ENCODE results near the gene CBX8. TPM values are rescaled to one million over a fixed set of nuclear protein-coding genes. Genes with fewer than 3 reads are reported as not detected.
A peak's percentile ranks its signal among the peaks of the same experiment; 100 is the strongest.

The CBX8 gene
- total RNA-seq, 4 donors from 2014 or later = 0.84 to 4.2 (median 0.87) TPM; not detected in 1

DNA sequence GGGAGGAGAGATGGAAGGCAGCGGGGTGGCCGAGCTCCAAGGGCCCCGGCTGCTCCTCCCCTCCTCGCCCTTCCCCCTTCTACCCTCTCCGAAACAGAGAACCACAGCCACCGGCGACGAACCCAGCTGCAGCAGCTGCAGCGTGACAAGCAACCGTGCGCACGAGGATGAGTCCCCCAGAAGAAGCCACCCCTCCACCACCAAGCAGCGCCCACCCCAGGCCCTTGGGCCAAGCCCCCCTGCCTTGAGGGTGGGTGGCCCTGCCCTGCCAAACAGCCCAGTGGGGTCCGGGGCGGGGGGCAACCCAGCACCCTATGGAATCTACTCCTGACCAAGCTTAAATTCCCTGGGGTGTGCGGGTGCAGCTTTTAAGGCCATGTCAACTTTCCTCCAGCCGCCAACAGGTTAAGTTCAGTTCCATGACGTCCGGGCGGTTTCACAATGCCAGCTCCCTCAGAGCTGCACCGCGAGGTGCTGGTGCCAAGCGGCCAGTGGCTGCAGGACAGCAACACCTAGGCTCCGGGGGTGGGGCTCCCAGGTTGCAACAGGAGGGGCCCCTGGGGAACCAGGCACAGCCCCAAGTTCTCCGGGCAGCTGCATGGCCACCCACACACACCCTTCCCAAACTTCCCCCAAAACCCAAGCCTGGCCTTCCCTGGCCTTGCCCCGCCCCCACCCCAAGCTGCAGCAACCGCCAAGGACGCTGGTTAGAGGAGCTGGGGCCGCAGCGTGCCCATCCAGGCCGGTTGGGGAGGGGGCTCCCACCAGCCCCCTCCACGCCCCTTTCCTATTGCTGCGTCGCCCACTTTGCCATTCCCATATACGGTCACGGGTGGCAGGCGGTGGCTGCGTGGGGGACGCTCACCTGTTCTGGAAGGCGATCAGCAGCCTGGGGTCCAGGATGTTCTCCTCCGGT is 40.4 kb upstream of the CBX8 start:
- peak overlapping the region in 3 of 4 donors; percentile 49 to 94 (median 93) for H3K27ac ChIP-seq

DNA sequence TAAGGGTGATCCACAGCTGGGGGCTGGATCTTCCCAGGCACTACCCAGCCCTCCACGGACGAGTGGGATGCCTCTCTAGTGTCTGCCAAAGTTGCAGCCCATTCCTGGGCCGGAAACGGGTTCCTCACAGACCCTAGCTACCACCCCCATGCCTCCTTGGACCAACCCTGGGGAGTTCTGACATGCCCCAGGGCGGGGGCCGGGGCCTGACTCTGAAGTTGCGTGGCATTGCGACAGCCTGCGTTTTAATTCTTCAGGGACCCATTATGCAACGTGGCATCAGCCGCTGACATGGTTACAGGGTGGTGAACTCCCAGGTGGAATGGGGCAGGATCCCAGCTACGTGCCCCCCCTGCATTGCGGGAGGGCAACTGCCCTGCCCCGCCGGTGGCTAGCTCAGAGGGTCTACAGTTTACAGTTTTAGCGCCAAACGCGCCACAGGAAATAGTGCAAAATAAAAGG is 39.7 kb upstream of the CBX8 start:
- Histone ChIP-seq H3K4me1 (peaks cover 0 to 81% (median 48%) of the 10 kb centered on the region in 4 donors), H3K27me3 (peaks cover 0 to 19% of the 10 kb centered on the region in 2 donors), H3K4me3 (peak overlapping the region in 3 of 4 donors; percentile 73 to 86 (median 75)), H3K36me3 (peaks cover 0 to 21% (median 2%) of the 10 kb centered on the region in 3 donors), H3K27ac (peak overlapping the region in 1 of 4 donors; percentile 49), H3K9me3 (no peaks in the 10 kb centered on the region)
- TF ChIP-seq POLR2A (IDR thresholded peaks at IDR 0.05) (no peak), EP300 (IDR thresholded peaks at IDR 0.05) (no peak)
- TF ChIP-seq, protein P1, sequence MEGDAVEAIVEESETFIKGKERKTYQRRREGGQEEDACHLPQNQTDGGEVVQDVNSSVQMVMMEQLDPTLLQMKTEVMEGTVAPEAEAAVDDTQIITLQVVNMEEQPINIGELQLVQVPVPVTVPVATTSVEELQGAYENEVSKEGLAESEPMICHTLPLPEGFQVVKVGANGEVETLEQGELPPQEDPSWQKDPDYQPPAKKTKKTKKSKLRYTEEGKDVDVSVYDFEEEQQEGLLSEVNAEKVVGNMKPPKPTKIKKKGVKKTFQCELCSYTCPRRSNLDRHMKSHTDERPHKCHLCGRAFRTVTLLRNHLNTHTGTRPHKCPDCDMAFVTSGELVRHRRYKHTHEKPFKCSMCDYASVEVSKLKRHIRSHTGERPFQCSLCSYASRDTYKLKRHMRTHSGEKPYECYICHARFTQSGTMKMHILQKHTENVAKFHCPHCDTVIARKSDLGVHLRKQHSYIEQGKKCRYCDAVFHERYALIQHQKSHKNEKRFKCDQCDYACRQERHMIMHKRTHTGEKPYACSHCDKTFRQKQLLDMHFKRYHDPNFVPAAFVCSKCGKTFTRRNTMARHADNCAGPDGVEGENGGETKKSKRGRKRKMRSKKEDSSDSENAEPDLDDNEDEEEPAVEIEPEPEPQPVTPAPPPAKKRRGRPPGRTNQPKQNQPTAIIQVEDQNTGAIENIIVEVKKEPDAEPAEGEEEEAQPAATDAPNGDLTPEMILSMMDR (IDR thresholded peaks at IDR 0.05) = no peak
- no peak for DNase-seq (ENCODE audit: low spot score in 2 of 2)
- WGBS, 2 donors = 25 to 37% methylated on average over 16 to 18 of the region's 18 CpGs

More for the DNA sequence above, 40.4 kb upstream of the CBX8 start:
- TF ChIP-seq, protein P1 (IDR thresholded peaks at IDR 0.05) = peak in 1 of 5 experiments; percentile 24
- TF ChIP-seq POLR2A (IDR thresholded peaks at IDR 0.05) (no peak), EP300 (IDR thresholded peaks at IDR 0.05) (peak in 1 of 2 donors; percentile 30)
- Histone ChIP-seq H3K4me3 (peak overlapping the region; percentile 67 to 86 (median 74)), H3K4me1 (peaks cover 0 to 81% (median 45%) of the 10 kb centered on the region in 4 donors), H3K27me3 (peaks cover 0 to 26% of the 10 kb centered on the region in 2 donors), H3K9me3 (no peaks in the 10 kb centered on the region), H3K36me3 (peaks cover 0 to 21% (median 2%) of the 10 kb centered on the region in 3 donors)
- DNase-seq (ENCODE audit: low spot score in 2 of 2) = no peak
- WGBS, 2 donors = 24 to 27% methylated on average over 35 of the region's 41 CpGs

DNA sequence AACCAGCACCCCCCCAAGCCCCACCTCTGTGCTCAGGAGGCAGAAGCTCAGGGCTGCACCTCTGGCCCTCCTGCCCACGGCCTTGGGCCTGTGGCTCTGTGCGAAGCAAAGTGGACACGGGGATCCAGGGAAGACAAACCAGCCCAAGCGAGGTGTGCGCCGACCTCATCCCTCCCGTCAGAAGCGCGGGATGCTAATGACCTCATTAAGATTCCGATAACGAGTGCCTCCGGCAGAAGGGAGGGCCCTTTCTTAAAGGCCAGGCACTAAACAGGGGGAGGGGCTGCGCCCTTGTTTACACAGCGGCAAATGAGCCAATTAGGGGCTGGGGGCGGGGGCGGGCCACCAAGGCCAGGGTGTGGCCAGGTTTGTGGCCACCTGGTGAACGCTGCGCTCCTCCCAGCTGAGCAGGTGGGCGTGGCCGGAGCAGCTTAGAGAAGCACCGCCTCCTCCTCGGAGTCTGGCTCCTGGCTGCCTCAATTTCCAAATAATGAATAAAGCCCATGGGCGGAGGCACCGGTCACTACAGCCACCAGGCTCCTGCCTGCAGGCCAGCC is 39.2 kb upstream of the CBX8 start:
- peaks cover 0 to 21% (median 2%) of the 10 kb centered on the region in 3 donors for H3K36me3 ChIP-seq
- peaks cover 0 to 14% of the 10 kb centered on the region in 2 donors for H3K27me3 ChIP-seq
- no peaks in the 10 kb centered on the region for H3K9me3 ChIP-seq
- no peak for TF ChIP-seq EP300 (IDR thresholded peaks at IDR 0.05)
- no peak for TF ChIP-seq POLR2A (IDR thresholded peaks at IDR 0.05)
- TF ChIP-seq, protein P1 (IDR thresholded peaks at IDR 0.05) = no peak
- H3K4me3 ChIP-seq = no peak overlapping the region
- no peak overlapping the region for H3K27ac ChIP-seq
- no peak for DNase-seq (ENCODE audit: low spot score in 2 of 2)
- peaks cover 0 to 81% (median 51%) of the 10 kb centered on the region in 4 donors for H3K4me1 ChIP-seq
- WGBS, 2 donors = 68 to 70% methylated on average over 21 to 22 of the region's 24 CpGs

DNA sequence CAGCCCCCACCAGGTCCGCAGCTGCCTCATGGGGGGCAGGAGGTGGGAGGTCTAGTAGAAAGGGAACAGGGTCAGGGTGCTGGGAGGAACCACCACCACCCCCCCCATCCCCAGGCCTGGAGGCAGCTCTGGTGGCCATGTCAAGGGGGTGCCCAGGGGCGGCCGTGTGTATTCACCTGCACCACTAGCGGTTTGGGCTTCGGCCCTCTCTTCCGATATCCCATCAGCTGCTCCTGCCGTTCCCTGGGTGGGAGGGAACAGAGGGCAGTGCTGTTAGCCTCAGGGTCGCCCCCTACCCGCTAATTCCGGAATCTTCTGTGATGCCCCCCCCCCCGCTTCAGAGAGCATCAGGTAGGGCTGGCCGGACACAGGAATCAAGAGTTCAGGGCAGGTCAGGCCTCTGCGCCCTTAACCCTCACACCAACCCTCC is 38.6 kb upstream of the CBX8 start:
- no peak for DNase-seq (ENCODE audit: low spot score in 2 of 2)
- TF ChIP-seq, protein P1 (IDR thresholded peaks at IDR 0.05) = no peak
- TF ChIP-seq POLR2A (IDR thresholded peaks at IDR 0.05) (no peak), EP300 (IDR thresholded peaks at IDR 0.05) (no peak)
- Histone ChIP-seq H3K4me1 (peaks cover 0 to 80% (median 52%) of the 10 kb centered on the region in 4 donors), H3K27ac (no peak overlapping the region), H3K9me3 (no peaks in the 10 kb centered on the region), H3K27me3 (peaks cover 0 to 9% of the 10 kb centered on the region in 2 donors), H3K4me3 (no peak overlapping the region), H3K36me3 (peaks cover 0 to 21% (median 2%) of the 10 kb centered on the region in 3 donors)
- WGBS, 2 donors = 71 to 75% methylated on average over 6 to 12 of the region's 13 CpGs
